Tibial artery (tissue), 4 donors: ENCODE data around the gene MKKS.

ENCODE experiments used
- DNase-seq, 2 donors: peaks; one replicate each; pipeline ENCODE4 v3.0.0-alpha.2; 2019
- H3K27ac ChIP-seq, 2 donors: fragments of 200-600 bp; sonication (generic) in 1 of 2; 1 replicate in 1 of 2; 2 replicates in 1 of 2; pipeline ENCODE4 v1.5.1; 2018 to 2019; ENCODE audit warnings: mild to moderate bottlenecking in 1 of 2
- H3K27me3 ChIP-seq, 2 donors: fragments of 200-600 bp; sonication (generic) in 1 of 2; one replicate each; pipeline versions ENCODE4 v1.5.1 to v1.6.0; 2016 to 2019
- H3K36me3 ChIP-seq, 3 donors: fragments of 200-600 bp; sonication (generic) in 2 of 3; one replicate each; pipeline ENCODE4 v1.5.1; 2016 to 2019; ENCODE audit warnings: mild to moderate bottlenecking in 2 of 3
- H3K4me1 ChIP-seq, 4 donors: fragments of 200-600 bp; sonication (generic) in 2 of 4; 1 replicate in 3 of 4; 2 replicates in 1 of 4; pipeline ENCODE4 v1.5.1; 2016 to 2019
- H3K4me3 ChIP-seq, 2 donors: fragments of 200-600 bp; sonication (generic) in 1 of 2; 1 replicate in 1 of 2; 2 replicates in 1 of 2; pipeline ENCODE4 v1.5.1; 2018 to 2019; ENCODE audit warnings: mild to moderate bottlenecking in 2 of 2
- H3K9me3 ChIP-seq, 3 donors: fragments of 200-600 bp; sonication (generic) in 1 of 3; one replicate each; pipeline ENCODE4 v1.5.1; 2016 to 2019
- CTCF ChIP-seq, 2 experiments: fragments of 200-600 bp in 1 of 2; fragments of 450-650 bp in 1 of 2; IDR thresholded peaks; one replicate each; pipeline ENCODE4 v1.5.1; 2017 to 2019; ENCODE audit warnings: antibody characterized with exemption in 2 of 2, mild to moderate bottlenecking in 1 of 2, moderate library complexity in 1 of 2
- intact Hi-C: fragments of 100-400 bp; cut with DNase I; formaldehyde crosslinking; loops from one replicate; pipeline ENCODE4 v1.15.0; 2023; ENCODE audit warnings: low total_unique reads

MKKS gene

DNA sequence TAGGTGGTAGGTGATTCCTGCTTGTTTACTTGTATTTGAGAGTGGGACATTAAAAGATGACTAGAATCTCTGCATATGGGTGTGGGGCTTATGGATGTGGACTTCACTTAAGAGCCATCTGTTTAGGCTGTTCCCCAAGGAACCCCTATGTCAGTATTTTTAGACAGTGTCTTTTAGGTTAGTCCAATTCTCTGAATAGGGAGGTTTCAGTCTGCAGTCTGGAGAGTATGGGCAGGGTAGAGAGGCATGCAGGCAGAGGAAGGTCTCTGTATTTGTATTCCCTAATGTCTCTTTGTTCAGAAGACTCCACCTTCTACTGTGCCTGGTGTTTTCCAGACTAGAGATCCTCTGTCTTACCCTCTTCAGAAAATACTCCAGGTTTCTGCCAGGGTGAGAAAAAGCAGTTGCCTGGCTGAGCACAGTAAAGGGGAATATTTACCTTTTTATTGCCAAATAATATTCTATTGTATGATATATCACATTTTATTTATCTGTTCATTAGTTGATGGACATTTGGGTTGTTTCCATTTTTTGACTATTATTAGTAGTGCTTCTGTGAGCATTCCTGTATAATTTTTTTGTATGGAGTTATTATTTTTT, 20.2 kb upstream of the MKKS start:
- Histone ChIP-seq H3K4me1 (no peaks in the 10 kb centered on the region), H3K9me3 (no peaks in the 10 kb centered on the region), H3K4me3 (no peak overlapping the region), H3K27me3 (no peaks in the 10 kb centered on the region), H3K36me3 (no peaks in the 10 kb centered on the region), H3K27ac (no peak overlapping the region)
- intact Hi-C loops = no loop called here
- DNase-seq = no peak
- TF ChIP-seq CTCF (IDR thresholded peaks at IDR 0.05) = no peak

DNA sequence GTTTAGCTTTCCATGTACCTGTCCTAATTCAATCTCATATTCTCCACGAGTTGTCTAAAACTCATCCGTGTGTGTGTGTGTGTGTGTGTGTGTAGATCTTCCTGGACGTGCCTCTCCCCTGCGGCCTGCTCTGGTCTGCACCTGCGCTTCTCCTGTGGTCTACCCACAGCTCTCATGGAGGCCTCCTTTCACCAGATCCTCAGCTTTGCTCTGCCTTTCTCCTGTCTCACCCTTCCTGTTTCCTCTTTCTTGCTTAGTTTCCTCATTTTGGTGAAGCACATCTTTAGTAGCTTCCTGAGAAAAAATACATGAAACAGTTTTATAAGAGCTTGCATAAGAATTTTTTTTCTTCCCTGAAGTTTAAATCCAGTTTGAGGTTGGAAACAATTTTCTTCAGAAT, 19.2 kb upstream of the MKKS start:
- Histone ChIP-seq H3K36me3 (no peaks in the 10 kb centered on the region), H3K27ac (no peak overlapping the region), H3K4me1 (no peaks in the 10 kb centered on the region), H3K27me3 (no peaks in the 10 kb centered on the region), H3K9me3 (no peaks in the 10 kb centered on the region), H3K4me3 (no peak overlapping the region)
- no peak for DNase-seq
- intact Hi-C loops = no loop called here
- no peak for TF ChIP-seq CTCF (IDR thresholded peaks at IDR 0.05)

DNA sequence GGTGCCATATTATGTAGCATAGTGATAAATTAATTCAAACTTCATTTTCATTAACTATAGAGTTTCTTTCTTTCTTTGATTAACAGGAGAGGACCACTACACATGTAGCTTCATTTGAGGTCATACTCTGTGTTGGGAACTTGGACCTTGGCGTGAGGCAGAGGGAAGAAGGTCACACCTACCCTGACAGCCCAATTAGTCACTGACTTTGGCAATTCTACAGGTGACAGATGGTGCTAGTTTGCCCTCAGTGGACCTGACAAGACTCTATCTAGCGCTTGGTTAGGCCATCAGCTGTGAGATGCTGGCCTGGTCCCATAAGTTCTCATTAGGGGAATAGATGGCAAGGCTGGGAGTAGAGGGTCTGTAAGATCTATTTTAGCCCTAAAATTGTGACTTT, 15.2 kb upstream of the MKKS start:
- no peak for DNase-seq
- no peaks in the 10 kb centered on the region for H3K9me3 ChIP-seq
- intact Hi-C loops = no loop called here
- no peaks in the 10 kb centered on the region for H3K36me3 ChIP-seq
- no peak overlapping the region for H3K4me3 ChIP-seq
- H3K27me3 ChIP-seq = no peaks in the 10 kb centered on the region
- no peak overlapping the region for H3K27ac ChIP-seq
- H3K4me1 ChIP-seq = peaks cover 0 to 6% (median 0%) of the 10 kb centered on the region in 4 donors
- no peak for TF ChIP-seq CTCF (IDR thresholded peaks at IDR 0.05)

- Histone ChIP-seq H3K4me1 (peaks cover 0 to 6% (median 0%) of the 10 kb centered on the region in 4 donors), H3K27me3 (no peaks in the 10 kb centered on the region), H3K9me3 (no peaks in the 10 kb centered on the region), H3K4me3 (no peak overlapping the region), H3K27ac (no peak overlapping the region), H3K36me3 (no peaks in the 10 kb centered on the region)
- TF ChIP-seq CTCF (IDR thresholded peaks at IDR 0.05) = no peak
- DNase-seq = no peak
- intact Hi-C loops = no loop called here
Observed at GRCh38 chr20:10448270-10449156, 14.5 kb upstream of the MKKS start.

- no peak for TF ChIP-seq CTCF (IDR thresholded peaks at IDR 0.05)
- intact Hi-C loops = no loop called here
- no peak overlapping the region for H3K27ac ChIP-seq
Observed at GRCh38 chr20:10447028-10447427, 13.0 kb upstream of the MKKS start.

More at GRCh38 chr20:10447028-10447427, 13.0 kb upstream of the MKKS start:
- no peaks in the 10 kb centered on the region for H3K27me3 ChIP-seq
- no peak overlapping the region for H3K4me3 ChIP-seq
- DNase-seq = no peak
- H3K36me3 ChIP-seq = no peaks in the 10 kb centered on the region
- H3K4me1 ChIP-seq = peaks cover 0 to 6% (median 0%) of the 10 kb centered on the region in 4 donors
- no peaks in the 10 kb centered on the region for H3K9me3 ChIP-seq
